Measurements from ENCODE around the gene CAMSAP3. TPM values are rescaled to one million over a fixed set of nuclear protein-coding genes. Genes with fewer than 3 reads are reported as not detected.

The CAMSAP3 gene
- total and polyA plus RNA-seq, 11 donors: 0.04 to 3.7 (median 0.72) TPM

DNA sequence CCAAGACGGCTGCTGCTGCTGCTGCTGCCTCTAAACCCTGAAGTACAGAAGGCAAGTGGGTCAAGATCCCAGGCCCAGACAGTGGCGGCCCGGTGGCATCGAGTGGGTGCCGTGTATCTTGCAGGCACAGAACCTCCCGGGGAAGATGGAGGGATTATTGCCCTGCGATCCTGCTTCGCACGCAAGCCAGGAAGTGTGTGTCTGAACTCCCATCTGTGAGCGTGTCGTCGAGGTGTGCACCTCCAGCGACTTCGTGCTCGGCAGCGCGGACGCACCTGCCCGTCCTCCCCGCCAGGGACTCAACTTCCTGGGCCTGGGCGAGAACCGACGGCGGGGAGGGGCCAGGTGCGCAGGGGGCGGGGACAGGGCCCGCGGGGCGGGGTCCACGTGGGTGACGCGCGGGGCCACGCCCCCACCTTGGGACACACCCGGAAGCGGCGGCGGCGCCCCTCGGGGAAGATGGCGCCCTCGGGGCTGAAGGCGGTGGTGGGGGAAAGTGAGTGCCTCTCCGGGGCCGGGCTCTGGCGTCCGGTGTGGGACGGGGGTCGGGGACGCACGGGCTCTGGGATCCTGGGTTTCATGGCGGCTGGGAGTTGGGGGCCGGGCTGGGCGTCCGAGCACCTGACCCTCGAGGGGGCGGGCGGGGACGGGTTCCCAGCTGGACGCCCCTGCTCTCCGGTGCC, 41.2 kb downstream of the CAMSAP3 start, which contains the start of gene STXBP2:
STXBP2 (plus strand) TSS at position 420 of the 683 bp plus-strand sequence; CDS start at position 460, 40 bp downstream.
- ATAC-seq (peak in 3 of 4 donors; percentile 63 to 72 (median 66)), DNase-seq (peak in 4 of 5 donors; percentile 3 to 87 (median 58))
- peak within 1 kb of the TSS in 6 of 12 donors; percentile 6 to 90 (median 28) for H3K27ac ChIP-seq
- intact Hi-C loops (cut with DNase I): no loop called here
- TF ChIP-seq POLR2A (IDR thresholded peaks at IDR 0.05): no peak
- TF ChIP-seq, protein P1, sequence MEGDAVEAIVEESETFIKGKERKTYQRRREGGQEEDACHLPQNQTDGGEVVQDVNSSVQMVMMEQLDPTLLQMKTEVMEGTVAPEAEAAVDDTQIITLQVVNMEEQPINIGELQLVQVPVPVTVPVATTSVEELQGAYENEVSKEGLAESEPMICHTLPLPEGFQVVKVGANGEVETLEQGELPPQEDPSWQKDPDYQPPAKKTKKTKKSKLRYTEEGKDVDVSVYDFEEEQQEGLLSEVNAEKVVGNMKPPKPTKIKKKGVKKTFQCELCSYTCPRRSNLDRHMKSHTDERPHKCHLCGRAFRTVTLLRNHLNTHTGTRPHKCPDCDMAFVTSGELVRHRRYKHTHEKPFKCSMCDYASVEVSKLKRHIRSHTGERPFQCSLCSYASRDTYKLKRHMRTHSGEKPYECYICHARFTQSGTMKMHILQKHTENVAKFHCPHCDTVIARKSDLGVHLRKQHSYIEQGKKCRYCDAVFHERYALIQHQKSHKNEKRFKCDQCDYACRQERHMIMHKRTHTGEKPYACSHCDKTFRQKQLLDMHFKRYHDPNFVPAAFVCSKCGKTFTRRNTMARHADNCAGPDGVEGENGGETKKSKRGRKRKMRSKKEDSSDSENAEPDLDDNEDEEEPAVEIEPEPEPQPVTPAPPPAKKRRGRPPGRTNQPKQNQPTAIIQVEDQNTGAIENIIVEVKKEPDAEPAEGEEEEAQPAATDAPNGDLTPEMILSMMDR (IDR thresholded peaks at IDR 0.05): no peak
- peaks cover 0 to 10% (median 0%) of the 10 kb centered on the region in 9 donors for H3K36me3 ChIP-seq
- H3K4me1 ChIP-seq: peaks cover 0 to 27% (median 0%) of the 10 kb centered on the region in 12 donors
- 2 to 17% (median 6%) methylated on average over 1 to 61 of the region's 61 CpGs for WGBS, 4 donors
- H3K9me3 ChIP-seq: no peaks in the 10 kb centered on the region
- H3K4me3 ChIP-seq: peak within 1 kb of the TSS; percentile 9 to 75 (median 36)
- H3K27me3 ChIP-seq: peaks cover 2 to 38% (median 17%) of the 10 kb centered on the region in 9 donors

DNA sequence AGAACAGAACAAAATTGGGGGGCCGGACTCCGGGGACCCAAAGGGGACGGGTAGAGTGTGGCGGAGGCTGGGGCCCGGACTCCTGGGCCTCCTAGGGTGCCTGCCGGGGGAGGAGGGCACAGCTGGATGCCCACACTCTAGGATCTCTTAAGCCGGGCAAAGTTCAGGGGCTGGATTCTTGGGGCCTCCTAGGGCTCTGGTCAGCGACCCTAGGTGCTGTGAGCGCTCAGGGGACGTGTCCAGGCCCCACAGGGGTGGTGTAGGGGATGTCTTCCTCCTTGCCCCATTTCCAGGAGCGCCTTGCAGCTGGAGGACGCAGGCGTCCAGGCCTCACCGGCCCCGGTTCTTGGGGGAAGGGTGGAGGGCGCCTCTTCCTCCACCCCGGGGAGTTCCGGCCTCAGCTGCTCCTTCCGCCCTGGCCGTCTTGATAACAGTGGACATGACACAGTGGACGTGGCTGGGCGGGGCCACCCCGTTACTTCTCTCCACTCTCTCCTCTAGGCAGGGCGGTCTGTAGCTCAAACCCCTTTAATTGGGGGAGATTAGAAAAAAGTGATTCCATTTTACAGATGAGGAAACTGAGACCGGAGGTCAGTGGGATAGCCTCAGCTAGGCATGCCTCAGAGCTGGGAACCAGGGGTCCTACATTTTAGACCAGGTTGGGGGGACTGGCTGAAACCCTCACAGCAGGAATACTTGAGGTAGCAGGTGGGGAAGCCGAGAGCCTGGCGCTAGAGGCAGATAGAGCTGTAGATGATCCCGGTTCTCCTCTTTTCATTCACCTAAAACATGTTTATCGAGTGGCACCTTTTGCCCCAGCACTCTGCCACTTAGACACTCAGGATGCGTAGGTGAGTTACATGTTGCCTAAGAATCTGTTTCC, 42.0 kb downstream of the CAMSAP3 start:
- H3K36me3 ChIP-seq: peaks cover 0 to 2% (median 0%) of the 10 kb centered on the region in 9 donors
- H3K27me3 ChIP-seq: peaks cover 2 to 38% (median 17%) of the 10 kb centered on the region in 9 donors
- 32 to 50% (median 34%) methylated on average over 20 to 30 of the region's 30 CpGs for WGBS, 4 donors
- TF ChIP-seq, protein P1 (IDR thresholded peaks at IDR 0.05): no peak
- TF ChIP-seq POLR2A (IDR thresholded peaks at IDR 0.05): no peak
- no peaks in the 10 kb centered on the region for H3K9me3 ChIP-seq
- peak overlapping the region in 6 of 12 donors; percentile 6 to 90 (median 28) for H3K27ac ChIP-seq
- peak in 3 of 5 donors; percentile 54 to 79 (median 56) for DNase-seq
- ATAC-seq: peak in 3 of 4 donors; percentile 28 to 64 (median 60)
- intact Hi-C loops (cut with DNase I): no loop called here
- H3K4me1 ChIP-seq: peaks cover 0 to 27% (median 0%) of the 10 kb centered on the region in 12 donors
- peak overlapping the region in 11 of 12 donors; percentile 11 to 75 (median 37) for H3K4me3 ChIP-seq

DNA sequence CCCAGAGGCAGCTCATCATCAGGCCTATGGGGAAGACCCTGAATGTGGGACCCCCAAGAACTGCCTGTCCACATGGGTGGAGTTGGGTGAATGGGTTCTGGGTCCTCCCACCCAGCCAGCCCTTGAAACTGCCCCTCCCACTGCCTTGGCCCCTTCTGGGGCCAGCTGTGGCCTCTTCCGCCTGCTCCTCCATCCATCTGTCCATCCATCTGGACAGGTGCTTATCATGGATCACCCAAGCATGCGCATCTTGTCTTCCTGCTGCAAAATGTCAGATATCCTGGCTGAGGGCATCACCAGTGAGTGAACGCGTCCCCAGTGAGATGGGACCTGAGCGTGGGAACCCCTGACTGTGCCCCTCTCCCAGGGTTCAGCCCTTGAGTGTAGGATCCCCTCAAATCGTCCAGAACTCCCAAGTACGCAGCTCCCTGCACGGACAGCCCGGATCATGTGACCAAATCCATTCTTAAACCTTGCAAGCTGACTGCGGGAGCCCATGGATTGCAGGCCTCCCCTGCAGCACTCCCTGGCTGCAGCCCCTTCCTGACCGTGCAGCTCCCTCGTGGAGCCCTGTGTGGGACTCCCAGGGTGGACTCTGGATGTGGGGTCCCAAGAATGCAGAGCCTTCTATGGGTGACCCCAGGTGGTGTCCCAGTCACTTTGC, 43.3 kb downstream of the CAMSAP3 start:
- DNase-seq (no peak), ATAC-seq (no peak)
- H3K27me3 ChIP-seq: peaks cover 2 to 38% (median 17%) of the 10 kb centered on the region in 9 donors
- WGBS, 4 donors: 50 to 60% (median 55%) methylated on average over 6 to 12 of the region's 12 CpGs
- H3K4me1 ChIP-seq: peaks cover 0 to 27% (median 0%) of the 10 kb centered on the region in 12 donors
- H3K4me3 ChIP-seq: no peak overlapping the region
- no peak overlapping the region for H3K27ac ChIP-seq
- intact Hi-C loops (cut with DNase I): no loop called here
- TF ChIP-seq, protein P1 (IDR thresholded peaks at IDR 0.05): no peak
- TF ChIP-seq POLR2A (IDR thresholded peaks at IDR 0.05): no peak
- no peaks in the 10 kb centered on the region for H3K9me3 ChIP-seq
- H3K36me3 ChIP-seq: no peaks in the 10 kb centered on the region

All from heart left ventricle (tissue), 16 donors.